Measurements from ENCODE around the gene ANXA4.

Gene ANXA4

GRCh38 chr2:69774984-69775982, 33.3 kb downstream of the ANXA4 start:
- in situ Hi-C loops (cut with HindIII; ENCODE audit: low pct_ligation_motif_present, low sequenced_read_pairs): no loop called here
- DNase-seq: peak; percentile 51
- Histone ChIP-seq H3K4me3 (ENCODE audit: low read depth, low read length) (no peak overlapping the region), H3K27ac (peak overlapping the region; percentile 48), H3K36me3 (replicated peaks) (no peaks in the 10 kb centered on the region), H3K27me3 (replicated peaks) (no peaks in the 10 kb centered on the region)
- TF ChIP-seq CTCF (IDR thresholded peaks at IDR 0.05; ENCODE audit: low read depth, low read length, missing control alignments): no peak

- TF ChIP-seq CTCF (IDR thresholded peaks at IDR 0.05; ENCODE audit: low read depth, low read length, missing control alignments): no peak
- in situ Hi-C loops (cut with HindIII; ENCODE audit: low pct_ligation_motif_present, low sequenced_read_pairs): no loop called here
- no peak for DNase-seq
- Histone ChIP-seq H3K27me3 (replicated peaks) (no peaks in the 10 kb centered on the region), H3K27ac (no peak overlapping the region), H3K4me3 (ENCODE audit: low read depth, low read length) (no peak overlapping the region), H3K36me3 (replicated peaks) (no peaks in the 10 kb centered on the region)
Observed at GRCh38 chr2:69776886-69777785, 35.2 kb downstream of the ANXA4 start.

DNA sequence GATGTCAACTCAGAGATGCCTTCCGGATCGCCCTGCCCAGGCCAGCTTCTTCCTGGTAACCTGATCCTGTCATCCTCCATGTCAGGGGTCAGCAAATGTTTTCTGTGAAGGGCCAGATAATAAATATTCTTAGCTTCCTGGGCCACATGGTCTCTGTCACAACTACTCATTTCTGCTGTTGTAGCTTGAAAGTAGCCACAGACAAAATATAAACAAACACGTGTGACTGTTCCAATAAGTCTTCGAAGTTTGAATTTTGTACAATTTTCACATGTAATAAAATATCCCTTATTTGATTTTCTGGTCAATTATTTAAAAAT, 35.8 kb downstream of the ANXA4 start:
- DNase-seq: no peak
- H3K36me3 ChIP-seq (replicated peaks): no peaks in the 10 kb centered on the region
- in situ Hi-C loops (cut with HindIII; ENCODE audit: low pct_ligation_motif_present, low sequenced_read_pairs): no loop called here
- H3K27me3 ChIP-seq (replicated peaks): no peaks in the 10 kb centered on the region
- H3K4me3 ChIP-seq (ENCODE audit: low read depth, low read length): no peak overlapping the region
- TF ChIP-seq CTCF (IDR thresholded peaks at IDR 0.05; ENCODE audit: low read depth, low read length, missing control alignments): no peak
- no peak overlapping the region for H3K27ac ChIP-seq

DNA sequence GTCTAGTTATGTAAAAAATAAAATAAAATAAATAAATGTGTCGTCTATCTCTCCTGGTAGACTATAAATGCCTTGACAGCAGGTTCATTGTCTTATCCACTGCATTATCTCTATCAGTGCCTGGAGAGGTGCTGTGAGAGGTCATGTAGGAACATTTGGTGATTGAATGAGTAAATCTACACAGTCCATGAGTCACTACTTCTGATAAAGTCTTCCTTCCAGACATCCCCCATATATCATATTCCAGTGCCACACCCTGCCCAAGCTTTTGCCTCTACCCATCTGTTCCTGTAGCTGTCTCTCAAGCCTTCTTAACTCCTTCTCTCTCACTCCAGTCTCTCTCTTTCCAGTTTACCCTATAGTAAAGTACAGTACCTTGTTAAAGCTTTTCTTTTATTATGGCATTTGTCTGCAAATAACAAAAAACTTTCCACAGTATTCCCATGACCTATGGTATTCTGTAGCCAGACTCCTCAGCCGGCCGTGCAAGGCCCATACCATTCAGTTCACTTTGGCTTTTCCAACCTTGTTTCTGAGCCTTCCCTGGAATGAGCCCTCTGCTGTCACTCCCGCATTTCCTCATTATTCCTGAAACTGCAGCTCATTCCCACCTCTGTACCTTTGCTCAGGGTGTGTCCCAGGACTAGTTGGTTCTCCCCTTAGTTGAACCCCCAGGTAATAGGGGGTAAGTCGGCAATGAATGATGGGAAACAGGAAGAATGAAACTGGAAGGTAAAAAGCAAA, 37.5 kb downstream of the ANXA4 start:
- Histone ChIP-seq H3K4me3 (ENCODE audit: low read depth, low read length) (no peak overlapping the region), H3K27ac (no peak overlapping the region), H3K36me3 (replicated peaks) (no peaks in the 10 kb centered on the region), H3K27me3 (replicated peaks) (no peaks in the 10 kb centered on the region)
- TF ChIP-seq CTCF (IDR thresholded peaks at IDR 0.05; ENCODE audit: low read depth, low read length, missing control alignments): no peak
- in situ Hi-C loops (cut with HindIII; ENCODE audit: low pct_ligation_motif_present, low sequenced_read_pairs): no loop called here
- peak; percentile 29 for DNase-seq

GRCh38 chr2:69780921-69781320, 39.0 kb downstream of the ANXA4 start:
- no peaks in the 10 kb centered on the region for H3K27me3 ChIP-seq (replicated peaks)
- H3K27ac ChIP-seq: no peak overlapping the region

More at GRCh38 chr2:69780921-69781320, 39.0 kb downstream of the ANXA4 start:
- H3K4me3 ChIP-seq (ENCODE audit: low read depth, low read length): no peak overlapping the region
- H3K36me3 ChIP-seq (replicated peaks): no peaks in the 10 kb centered on the region
- no peak for TF ChIP-seq CTCF (IDR thresholded peaks at IDR 0.05; ENCODE audit: low read depth, low read length, missing control alignments)
- DNase-seq: no peak
- in situ Hi-C loops (cut with HindIII; ENCODE audit: low pct_ligation_motif_present, low sequenced_read_pairs): no loop called here

Measured in brain microvascular endothelial cell (primary cell).